GM10248 (cell line): ENCODE measurements around the gene ATOX1.

Experiments used
- CTCF ChIA-PET: fragments of 300-600 bp; sonication (Branson Sonifier 250); formaldehyde crosslinking; extraction: SDS; loops from one replicate; lab custom pipeline; 2021; ENCODE audit warnings: antibody characterized with exemption; lab: Yijun Ruan, JAX
- POLR2A ChIA-PET: fragments of 350-650 bp; sonication (Branson Sonifier 250); formaldehyde crosslinking; extraction: SDS; loops from one replicate; lab custom pipeline; 2020; ENCODE audit warnings: antibody characterized with exemption; lab: Yijun Ruan, JAX
- DNase-seq: peaks from one replicate; pipeline ENCODE4 v3.0.0; 2012; ENCODE audit errors: extremely low spot score
- CTCF ChIP-seq: IDR thresholded peaks from 2 replicates; pipeline ENCODE4 v1.5.1; 2012; ENCODE audit warnings: mild to moderate bottlenecking, low read depth; ENCODE audit errors: extremely low read depth, missing control alignments, control extremely low read depth

The ATOX1 gene

GRCh38 chr5:151721087-151721646, 37.3 kb downstream of the ATOX1 start:
- peak; percentile 56 for DNase-seq
- TF ChIP-seq CTCF: no peak
- POLR2A ChIA-PET: interaction anchor here (0.8 to 1.2 kb wide), 2 partner anchors 18 to 31 kb away, joined by 3 to 4 read pairs; no protein-coding TSS in a partner anchor
- CTCF ChIA-PET: interaction anchor here (1.0 to 9.7 kb wide), 22 partner anchors 7 to 153 kb away, joined by 3 to 147 read pairs (median 16); partner anchors contain the start of gene SPARC

- CTCF ChIA-PET: interaction anchor here (1.0 to 9.7 kb wide), 25 partner anchors 8 to 200 kb away, joined by 3 to 147 read pairs (median 9); partner anchors contain the start of gene SPARC
- DNase-seq: no peak
- POLR2A ChIA-PET: interaction anchor here (0.8 kb wide), 1 partner anchor 17 kb away, joined by 4 read pairs; no protein-coding TSS in a partner anchor
- TF ChIP-seq CTCF: no peak
Measured at GRCh38 chr5:151720215-151720614, 38.2 kb downstream of the ATOX1 start.

- peak; percentile 40 for TF ChIP-seq CTCF
- POLR2A ChIA-PET: interaction anchor here (0.5 kb wide), 1 partner anchor 56 kb away, joined by 4 read pairs; no protein-coding TSS in a partner anchor
- CTCF ChIA-PET: interaction anchor here (0.8 to 9.7 kb wide), 30 partner anchors 8 to 199 kb away, joined by 3 to 147 read pairs (median 7); partner anchors contain the start of gene SPARC
- no peak for DNase-seq
Measured at GRCh38 chr5:151719228-151720000, 39.0 kb downstream of the ATOX1 start.

- TF ChIP-seq CTCF: no peak
- DNase-seq: no peak
- POLR2A ChIA-PET: no interaction called here
- CTCF ChIA-PET: interaction anchor here (0.8 to 9.7 kb wide), 15 partner anchors 10 to 141 kb away, joined by 3 to 147 read pairs (median 6); partner anchors contain the start of gene SPARC
Measured at GRCh38 chr5:151718646-151719045, 39.8 kb downstream of the ATOX1 start.

GRCh38 chr5:151718153-151718552, 40.3 kb downstream of the ATOX1 start:
- TF ChIP-seq CTCF: no peak
- POLR2A ChIA-PET: no interaction called here
- DNase-seq: no peak
- CTCF ChIA-PET: interaction anchor here (0.9 to 9.7 kb wide), 14 partner anchors 8 to 63 kb away, joined by 3 to 147 read pairs (median 6); partner anchors contain the start of gene SPARC

- no peak for DNase-seq
- POLR2A ChIA-PET: no interaction called here
- CTCF ChIA-PET: interaction anchor here (0.9 to 9.7 kb wide), 9 partner anchors 9 to 59 kb away, joined by 3 to 147 read pairs (median 6); no protein-coding TSS in a partner anchor
- no peak for TF ChIP-seq CTCF
Measured at GRCh38 chr5:151717416-151717815, 41.0 kb downstream of the ATOX1 start.
